GM18951 (cell line): ENCODE measurements around the gene FAM32A.

Experiments used
- POLR2A ChIP-seq: IDR thresholded peaks from 4 replicates; pipeline ENCODE4 v1.6.1; 2011; ENCODE audit warnings: mild to moderate bottlenecking; ENCODE audit not compliant: insufficient read length, insufficient read depth; ENCODE audit errors: extremely low read depth
- in situ Hi-C: fragments of 300-500 bp; cut with MboI; formaldehyde crosslinking; loops from one replicate; pipeline ENCODE4 v1.12.0; 2022; ENCODE audit warnings: low sequenced_read_pairs, mixed read lengths, inconsistent platforms; ENCODE audit not compliant: unreplicated experiment

FAM32A gene

DNA sequence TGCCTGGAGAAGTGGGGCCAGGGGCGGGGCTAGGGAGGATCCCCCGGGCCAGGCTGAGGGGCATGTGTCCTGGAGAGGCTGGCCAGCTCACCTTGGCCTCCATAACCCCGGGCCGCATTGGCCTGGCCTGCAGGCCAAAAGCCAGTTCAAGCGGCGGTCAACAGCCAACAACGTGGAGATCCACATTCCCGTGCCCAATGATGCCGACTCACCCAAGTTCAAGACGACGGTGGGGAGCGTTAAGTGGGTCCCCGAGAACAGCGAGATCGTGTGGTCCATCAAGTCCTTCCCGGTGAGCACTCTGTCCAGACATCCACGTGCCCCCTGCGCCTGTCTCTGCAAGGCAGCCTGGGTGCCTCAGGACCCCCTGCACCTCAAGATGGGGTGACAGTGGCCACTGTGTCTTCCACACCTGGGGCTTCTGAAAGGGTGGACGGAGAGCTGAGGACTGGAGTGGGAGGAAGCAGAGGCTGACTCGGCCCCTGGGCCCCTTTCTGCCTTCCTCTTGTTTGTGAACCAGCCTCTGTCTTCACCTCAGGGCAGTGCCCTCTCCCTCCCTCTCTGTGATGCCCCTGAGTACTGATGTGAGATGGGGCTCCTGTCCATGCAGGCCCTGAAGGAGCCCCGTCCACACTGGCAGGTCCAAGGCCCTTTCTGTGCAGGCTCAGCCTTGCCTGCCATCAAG is 43.6 kb downstream of the FAM32A start:
- TF ChIP-seq POLR2A, result no peak
- in situ Hi-C loops, result no loop called here

DNA sequence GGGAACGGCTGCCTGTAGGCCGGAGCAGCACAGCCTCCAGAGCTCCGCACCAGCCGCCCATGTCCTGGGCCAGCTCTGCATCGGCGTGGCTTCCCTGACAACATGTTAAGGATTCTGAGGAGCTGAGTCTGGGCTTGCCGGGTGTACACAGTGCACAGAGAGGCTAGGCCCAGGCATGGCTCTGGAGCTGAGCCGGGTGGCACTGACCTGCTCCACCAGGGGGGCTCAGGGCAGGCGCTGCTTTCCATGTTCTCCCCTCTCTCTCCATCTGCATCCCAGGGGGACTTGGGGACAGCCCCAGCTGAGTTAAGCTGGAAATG is 44.1 kb downstream of the FAM32A start:
- in situ Hi-C loops, result no loop called here
- TF ChIP-seq POLR2A, result no peak

DNA sequence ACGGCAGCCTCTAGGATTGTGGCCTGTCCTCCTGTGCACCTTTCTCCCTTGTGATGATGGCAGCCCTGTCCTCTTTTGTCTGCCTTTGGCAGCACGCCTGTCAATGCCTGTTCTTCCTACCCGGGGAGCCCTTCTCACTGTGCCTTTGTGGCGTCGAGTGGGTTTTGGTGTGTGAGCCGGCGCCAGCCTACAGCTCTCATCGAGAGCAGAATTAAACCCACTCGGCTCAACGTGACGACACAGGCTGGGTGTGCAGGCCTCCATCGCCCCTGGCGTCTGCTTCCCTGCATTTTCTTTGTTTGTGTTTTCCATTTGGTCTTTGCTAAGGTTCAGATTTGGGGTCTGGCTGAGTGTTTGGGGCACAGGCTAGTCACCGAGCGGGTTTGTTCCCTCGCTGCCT is 46.9 kb downstream of the FAM32A start:
- in situ Hi-C loops, result no loop called here
- no peak for TF ChIP-seq POLR2A

DNA sequence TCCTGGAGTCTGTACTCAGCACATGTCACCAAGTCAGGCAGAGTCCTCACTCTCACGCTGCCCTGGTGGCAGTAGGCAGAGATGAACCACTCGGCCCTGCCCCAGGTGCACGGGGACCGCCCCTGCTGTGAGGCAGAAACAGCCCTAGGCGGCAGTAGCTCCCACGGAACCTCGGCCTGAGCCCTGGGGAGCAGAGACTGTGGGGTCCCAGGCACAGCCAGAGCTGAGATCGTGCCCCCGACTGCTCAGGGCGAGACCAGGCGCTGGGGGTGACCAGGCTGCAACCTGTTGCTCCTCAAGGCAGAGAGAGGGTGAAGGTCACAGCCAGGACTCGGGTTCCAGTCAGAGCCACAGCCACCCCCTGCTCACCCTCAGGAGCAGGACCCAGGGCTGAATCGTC is 47.4 kb downstream of the FAM32A start:
- no peak for TF ChIP-seq POLR2A
- in situ Hi-C loops, result no loop called here

DNA sequence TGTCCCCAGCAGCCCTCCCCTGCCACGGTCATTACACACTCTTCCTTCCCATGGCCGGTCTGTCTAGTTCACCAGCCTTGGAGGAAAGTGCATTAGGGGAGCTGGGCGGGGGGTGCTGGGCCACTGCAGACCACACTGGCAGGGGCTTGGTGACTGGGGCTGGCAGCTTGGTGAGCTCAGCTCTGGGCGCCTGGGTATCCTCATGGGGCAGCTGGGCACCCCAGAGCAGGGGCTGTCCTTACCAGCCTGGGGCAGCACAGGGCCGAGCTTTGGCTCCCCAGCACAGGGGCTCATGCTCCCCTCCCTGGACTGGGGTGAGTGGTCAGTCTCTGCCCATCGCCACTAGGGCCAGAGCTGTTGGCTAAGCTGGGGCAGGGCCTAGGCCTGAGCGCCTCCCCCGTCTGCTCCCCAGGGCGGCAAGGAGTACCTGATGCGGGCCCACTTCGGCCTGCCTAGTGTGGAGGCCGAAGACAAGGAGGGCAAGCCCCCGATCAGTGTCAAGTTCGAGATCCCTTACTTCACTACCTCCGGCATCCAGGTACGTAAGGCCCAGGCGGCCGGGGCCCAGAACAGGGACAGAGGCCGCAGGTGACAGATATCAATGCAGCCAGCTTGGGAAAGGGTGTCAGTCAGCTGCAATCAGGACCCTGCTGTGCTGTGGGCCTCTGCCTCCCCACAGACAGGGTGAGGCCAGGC is 48.0 kb downstream of the FAM32A start:
- in situ Hi-C loops, result no loop called here
- no peak for TF ChIP-seq POLR2A

DNA sequence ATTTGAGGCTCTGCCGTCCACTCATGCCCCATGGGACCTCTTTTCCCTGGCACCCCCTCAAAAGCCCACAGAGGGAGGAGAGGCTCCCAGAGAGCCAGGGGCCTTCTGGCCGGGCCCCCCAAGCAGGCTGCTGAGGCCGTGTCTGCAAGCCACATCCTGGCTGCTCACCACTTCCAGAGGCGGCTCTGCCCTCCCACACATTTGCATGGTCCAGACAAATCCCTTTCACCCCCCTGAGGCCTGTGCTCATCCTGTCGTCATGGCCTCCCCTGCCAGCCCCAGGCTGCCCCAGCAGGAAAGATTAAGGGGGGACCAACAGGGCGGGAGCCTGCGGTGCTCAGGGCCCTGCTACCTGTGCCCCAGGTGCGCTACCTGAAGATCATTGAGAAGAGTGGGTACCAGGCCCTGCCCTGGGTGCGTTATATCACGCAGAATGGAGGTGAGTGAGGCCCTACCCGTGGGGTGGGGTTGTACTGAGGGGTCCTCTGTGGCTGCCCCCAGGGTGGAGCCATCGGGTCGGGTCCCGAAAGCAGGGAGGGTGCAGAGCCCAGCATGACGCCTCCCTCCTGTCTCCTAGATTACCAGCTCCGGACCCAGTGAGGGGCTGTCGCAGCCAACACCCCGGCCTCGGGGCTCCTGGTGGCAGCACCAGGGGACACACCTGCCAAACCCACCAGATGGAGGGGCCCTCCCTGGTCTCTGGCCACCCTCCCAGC is 48.8 kb downstream of the FAM32A start:
- no peak for TF ChIP-seq POLR2A
- in situ Hi-C loops, result no loop called here

DNA sequence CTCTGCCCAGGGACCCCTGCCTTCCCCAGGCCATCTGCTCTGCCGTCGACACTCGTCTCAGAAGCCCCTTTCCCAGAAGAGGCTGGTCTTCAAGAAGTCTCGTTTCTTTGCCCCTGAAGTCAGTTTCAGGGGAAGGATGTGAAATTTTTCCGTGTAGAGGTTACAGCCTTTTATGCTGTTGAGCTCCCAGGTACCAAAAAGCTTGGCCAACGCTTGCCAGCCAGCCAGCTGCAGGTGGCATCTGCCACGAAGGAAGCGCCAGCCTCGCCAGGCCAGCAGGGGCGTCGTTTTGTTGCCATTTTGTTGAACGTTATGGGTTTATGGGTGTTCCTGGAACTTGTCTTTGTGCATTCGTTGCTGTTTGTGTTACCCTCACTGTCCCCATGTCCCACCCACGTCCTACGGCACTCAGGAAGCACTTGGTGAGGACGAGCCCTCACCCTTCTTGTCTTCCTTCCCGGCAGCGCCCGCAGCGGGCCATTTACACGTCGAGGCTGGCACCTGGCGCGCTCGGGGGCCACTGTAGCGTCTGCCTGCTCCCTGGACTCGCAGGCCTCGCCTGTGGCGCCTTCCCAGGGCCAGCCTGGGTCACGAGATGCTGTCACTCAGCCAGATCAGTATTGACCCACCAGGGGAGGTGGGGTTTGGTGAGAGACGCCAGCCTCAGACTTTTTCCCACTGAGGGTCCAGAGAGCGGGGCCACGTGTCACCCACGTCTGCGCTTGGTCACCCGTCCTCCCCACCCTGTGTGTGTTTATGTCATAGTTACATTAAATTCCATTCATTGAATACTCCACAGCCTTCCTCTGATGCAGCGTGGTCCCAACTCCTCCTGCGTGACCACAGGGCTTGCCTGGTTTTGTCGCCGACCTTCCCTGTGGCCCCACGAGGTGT is 49.6 kb downstream of the FAM32A start:
- TF ChIP-seq POLR2A, result no peak
- in situ Hi-C loops, result no loop called here

DNA sequence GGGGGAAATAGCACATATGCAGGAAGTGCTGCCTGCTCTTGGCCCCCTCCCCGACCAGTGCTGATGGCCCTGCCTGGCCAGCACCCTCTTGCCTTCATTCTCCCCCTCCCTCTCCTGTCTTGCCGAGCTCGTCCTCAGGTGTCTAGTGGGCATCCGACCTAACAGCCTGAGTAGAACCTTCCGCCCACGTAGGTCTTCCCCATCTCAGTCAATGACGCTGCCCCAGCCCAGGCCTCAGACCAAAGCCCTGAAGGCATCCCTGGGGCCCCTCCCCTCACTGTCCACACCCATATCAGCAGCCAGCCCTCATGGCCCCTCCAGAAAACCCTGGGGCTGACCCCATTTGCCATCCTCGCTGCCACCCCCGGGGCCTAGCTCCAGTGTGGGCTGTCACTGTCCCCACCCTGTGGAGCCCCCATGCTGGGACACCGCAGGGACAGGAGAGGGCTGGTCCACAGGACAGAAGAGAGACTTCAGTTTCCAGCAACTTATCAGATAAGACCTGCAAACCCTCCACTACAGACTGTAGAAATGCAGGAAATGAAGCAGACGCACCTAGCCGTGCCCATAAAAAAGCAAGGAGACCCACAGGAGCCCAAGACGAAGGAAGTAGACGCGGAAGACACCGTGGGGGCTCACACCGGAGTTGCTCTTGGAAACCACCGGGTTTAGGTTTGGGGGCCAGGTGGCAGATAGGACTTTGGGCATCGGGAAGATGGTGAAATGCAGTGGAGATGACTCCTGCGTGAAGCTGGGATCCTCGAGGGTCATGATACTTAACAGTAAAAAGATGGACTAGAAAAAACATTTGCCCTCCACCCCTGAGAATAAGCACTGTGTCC is 50.8 kb downstream of the FAM32A start:
- no peak for TF ChIP-seq POLR2A

More for the DNA sequence above, 50.8 kb downstream of the FAM32A start:
- in situ Hi-C loops, result no loop called here
